CD4-positive, alpha-beta T cell (primary cell): ENCODE data around the gene DCTPP1. TPM values are rescaled to one million over a fixed set of nuclear protein-coding genes. Genes with fewer than 3 reads are reported as not detected.
A peak's percentile ranks its signal among the peaks of the same experiment; 100 is the strongest.

Experiments used
- ATAC-seq: fragments of 200-7000 bp; cut with Tn5 transposase; one replicate; pipeline ENCODE4 v1.10.0; 2022; ENCODE audit warnings: mild to moderate bottlenecking; ENCODE audit not compliant: poor library complexity
- CTCF ChIA-PET: fragments of 350-600 bp; sonication (Branson Sonifier 250); formaldehyde crosslinking; loops from one replicate; lab custom pipeline; 2021; ENCODE audit warnings: antibody characterized with exemption, inconsistent platforms; lab: Charles Lee
- POLR2A ChIA-PET: fragments of 350-600 bp; sonication (Branson Sonifier 250); formaldehyde crosslinking; loops from one replicate; lab custom pipeline; 2021; ENCODE audit warnings: antibody characterized with exemption, inconsistent platforms; lab: Charles Lee
- DNase-seq, 14 experiments: peaks; one replicate each; pipeline ENCODE4 v3.0.0-alpha.2; 2013 to 2020; ENCODE audit warnings: mixed read lengths in 2 of 14
- H3K27ac ChIP-seq, 2 donors: one replicate each; pipeline versions ENCODE4 v1.5.1 to v1.7.0; 2013; ENCODE audit warnings: low read length in 2 of 2, low read depth in 1 of 2, mild to moderate bottlenecking in 1 of 2
- H3K27me3 ChIP-seq, 2 experiments: 1 replicate in 1 of 2; 2 replicates in 1 of 2; pipeline versions ENCODE4 v1.6.1 to v1.7.0; 2013; ENCODE audit warnings: low read length in 2 of 2, control low read depth in 1 of 2, mild to moderate bottlenecking in 1 of 2, moderate library complexity in 1 of 2; ENCODE audit not compliant: insufficient read depth in 2 of 2, control insufficient read depth in 1 of 2
- H3K36me3 ChIP-seq: one replicate; pipeline ENCODE4 v1.6.1; 2013; ENCODE audit warnings: low read length, control low read depth; ENCODE audit not compliant: insufficient read depth
- H3K4me1 ChIP-seq: one replicate; pipeline ENCODE4 v1.6.1; 2013; ENCODE audit warnings: low read length, control low read depth; ENCODE audit not compliant: insufficient read depth
- H3K4me3 ChIP-seq: one replicate; pipeline ENCODE4 v1.5.1; 2013; ENCODE audit warnings: mild to moderate bottlenecking, low read length, moderate library complexity
- H3K9me3 ChIP-seq, 2 experiments: 1 replicate in 1 of 2; 2 replicates in 1 of 2; pipeline versions ENCODE4 v1.6.1 to v1.7.0; 2013; ENCODE audit warnings: low read length in 2 of 2, mild to moderate bottlenecking in 2 of 2, control low read depth in 1 of 2, moderate library complexity in 1 of 2; ENCODE audit not compliant: control insufficient read depth in 1 of 2, insufficient read depth in 1 of 2
- H3K27ac Mint-ChIP-seq: one replicate; pipeline ENCODE4 v1.8.0; 2020; ENCODE audit warnings: mixed read lengths
- H3K27me3 Mint-ChIP-seq: one replicate; pipeline ENCODE4 v1.8.0; 2021; ENCODE audit warnings: mixed read lengths
- H3K36me3 Mint-ChIP-seq: one replicate; pipeline ENCODE4 v1.8.0; 2021; ENCODE audit warnings: low read depth, mixed read lengths
- H3K4me1 Mint-ChIP-seq: one replicate; pipeline ENCODE4 v1.8.0; 2021; ENCODE audit warnings: low read depth, mixed read lengths
- H3K4me3 Mint-ChIP-seq: one replicate; pipeline ENCODE4 v1.8.0; 2020; ENCODE audit warnings: mild to moderate bottlenecking, mixed read lengths
- H3K9me3 Mint-ChIP-seq: one replicate; pipeline ENCODE4 v1.8.0; 2020; ENCODE audit warnings: mixed read lengths
- CTCF ChIP-seq: fragments of 200-600 bp; IDR thresholded peaks from one replicate; pipeline ENCODE4 v1.8.0; 2022; ENCODE audit warnings: antibody characterized with exemption, mild to moderate bottlenecking
- intact Hi-C, 2 experiments: fragments of 100-400 bp; cut with DNase I in 1 of 2; cut with micrococcal nuclease in 1 of 2; formaldehyde crosslinking; loops; one replicate each; pipeline versions ENCODE4 v1.15.1 to v1.9.0; 2023 to 2025; cut with DNase I, micrococcal nuclease
- total RNA-seq, 174 experiments: library from RNA in 2 of 174; stranded (reverse) in 2 of 174; gene quantifications; one replicate each; pipeline ENCODE4 v1.2.3 and lab custom pipeline; 2021 to 2026

Gene DCTPP1
- total RNA-seq, 2 experiments from 2014 or later = 5.4 to 6.5 TPM

GRCh38 chr16:30430428-30430970, 669 bp upstream of the DCTPP1 start:
- peaks cover 40% of the 10 kb centered on the region for H3K4me1 ChIP-seq
- no peak for DNase-seq
- H3K4me3 ChIP-seq = no peak overlapping the region
- no peaks in the 10 kb centered on the region for H3K27me3 ChIP-seq
- H3K36me3 ChIP-seq = peaks cover 15% of the 10 kb centered on the region
- intact Hi-C loops = loop anchor here (1.0 to 5.0 kb wide), 12 partner anchors 14 to 228 kb away; partner anchors contain the start of genes ITGAL (in 2 of the 2), SEPHS2 (in 2 of the 2), FBRS (in 1 of the 2) and ZNF689 (in 1 of the 2)
- Mint-ChIP-seq H3K27me3 (no peaks in the 10 kb centered on the region), H3K4me3 (no peak overlapping the region), H3K9me3 (no peaks in the 10 kb centered on the region), H3K27ac (no peak overlapping the region), H3K4me1 (peaks cover 23% of the 10 kb centered on the region), H3K36me3 (peaks cover 17% of the 10 kb centered on the region)
- H3K9me3 ChIP-seq = no peaks in the 10 kb centered on the region
- H3K27ac ChIP-seq = peak overlapping the region; percentile 70 to 79
- peak; percentile 3 for ATAC-seq
- TF ChIP-seq CTCF = peak; percentile 48
- CTCF ChIA-PET = interaction anchor here (0.6 to 2.4 kb wide), 34 partner anchors 10 to 339 kb away, joined by 3 to 28 read pairs (median 6); partner anchors contain the start of genes ITGAL, PRR14, SEPHS2 and SRCAP
- POLR2A ChIA-PET = interaction anchor here (0.8 to 2.9 kb wide), 39 partner anchors 10 to 365 kb away, joined by 3 to 119 read pairs (median 7); partner anchors contain the start of genes ALDOA, CD2BP2, CORO1A and FBRS

- Mint-ChIP-seq H3K4me3 (no peak overlapping the region), H3K27me3 (no peaks in the 10 kb centered on the region), H3K4me1 (peaks cover 17% of the 10 kb centered on the region), H3K9me3 (no peaks in the 10 kb centered on the region), H3K27ac (no peak overlapping the region), H3K36me3 (peaks cover 23% of the 10 kb centered on the region)
- H3K4me3 ChIP-seq = peak overlapping the region; percentile 97
- intact Hi-C loops = loop anchor here in 1 of 2 experiments (1.0 to 10.0 kb wide), 2 partner anchors 46 to 265 kb away; partner anchors contain the start of gene SRCAP
- no peaks in the 10 kb centered on the region for H3K27me3 ChIP-seq
- H3K27ac ChIP-seq = peak overlapping the region; percentile 67 to 81
- no peak for TF ChIP-seq CTCF
- POLR2A ChIA-PET = interaction anchor here (0.6 to 2.9 kb wide), 47 partner anchors 8 to 753 kb away, joined by 3 to 119 read pairs (median 6); partner anchors contain the start of genes ALDOA, CD2BP2, CORO1A and FBRS
- H3K4me1 ChIP-seq = peaks cover 33% of the 10 kb centered on the region
- ATAC-seq (no peak), DNase-seq (no peak)
- peaks cover 23% of the 10 kb centered on the region for H3K36me3 ChIP-seq
- no peaks in the 10 kb centered on the region for H3K9me3 ChIP-seq
- CTCF ChIA-PET = interaction anchor here (0.6 to 2.4 kb wide), 43 partner anchors 9 to 338 kb away, joined by 3 to 28 read pairs (median 6); partner anchors contain the start of genes ITGAL, SEPHS2, SEPTIN1 and SRCAP
Observed at GRCh38 chr16:30429418-30429677, 482 bp downstream of the DCTPP1 start.

GRCh38 chr16:30428055-30428454, 1.8 kb downstream of the DCTPP1 start:
- H3K36me3 ChIP-seq = peaks cover 35% of the 10 kb centered on the region
- peak overlapping the region; percentile 30 for H3K4me3 Mint-ChIP-seq
- no peaks in the 10 kb centered on the region for H3K9me3 ChIP-seq
- ChIA-PET POLR2A (no interaction called here), CTCF (no interaction called here)
- H3K36me3 Mint-ChIP-seq = peaks cover 36% of the 10 kb centered on the region
- H3K4me3 ChIP-seq = no peak overlapping the region
- DNase-seq = no peak
- H3K27me3 ChIP-seq = no peaks in the 10 kb centered on the region
- TF ChIP-seq CTCF = no peak
- H3K27ac Mint-ChIP-seq = peak overlapping the region; percentile 21
- peaks cover 30% of the 10 kb centered on the region for H3K4me1 ChIP-seq
- H3K27me3 Mint-ChIP-seq = no peaks in the 10 kb centered on the region
- ATAC-seq = no peak
- no peak overlapping the region for H3K27ac ChIP-seq
- intact Hi-C loops = loop anchor here in 1 of 2 experiments (10.0 kb wide), 1 partner anchor 267 kb away; the partner anchor contains the start of gene SRCAP
- H3K4me1 Mint-ChIP-seq = peaks cover 9% of the 10 kb centered on the region
- no peaks in the 10 kb centered on the region for H3K9me3 Mint-ChIP-seq
